Measurements from ENCODE around the gene EMSY. TPM values are rescaled to one million over a fixed set of nuclear protein-coding genes. Genes with fewer than 3 reads are reported as not detected.
A peak's percentile ranks its signal among the peaks of the same experiment; 100 is the strongest.

EMSY gene
- total RNA-seq, 2 experiments from 2014 or later = 29.0 to 31.4 TPM

DNA sequence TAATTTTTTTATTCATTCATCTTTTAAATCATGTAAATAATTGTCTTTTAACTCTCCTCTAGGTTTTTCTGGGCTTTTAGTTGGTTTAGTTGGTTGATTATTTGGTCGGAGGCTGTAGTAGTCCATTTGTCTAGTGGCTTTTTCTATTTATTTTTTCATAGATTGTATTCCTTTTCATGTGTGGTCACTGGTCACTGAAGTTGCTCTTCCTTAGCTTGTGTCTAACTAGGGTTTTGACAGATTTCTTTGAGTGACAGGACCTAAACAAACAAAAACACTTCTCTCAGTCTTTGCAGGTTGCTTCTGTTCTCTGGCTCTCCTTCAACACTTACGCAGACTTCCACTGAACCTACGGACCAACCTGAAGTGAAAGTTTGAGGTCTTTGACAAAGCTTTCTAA is 112.6 kb downstream of the EMSY start:
- ChIA-PET CTCF (no interaction called here), POLR2A (no interaction called here)
- TF ChIP-seq, protein P1, sequence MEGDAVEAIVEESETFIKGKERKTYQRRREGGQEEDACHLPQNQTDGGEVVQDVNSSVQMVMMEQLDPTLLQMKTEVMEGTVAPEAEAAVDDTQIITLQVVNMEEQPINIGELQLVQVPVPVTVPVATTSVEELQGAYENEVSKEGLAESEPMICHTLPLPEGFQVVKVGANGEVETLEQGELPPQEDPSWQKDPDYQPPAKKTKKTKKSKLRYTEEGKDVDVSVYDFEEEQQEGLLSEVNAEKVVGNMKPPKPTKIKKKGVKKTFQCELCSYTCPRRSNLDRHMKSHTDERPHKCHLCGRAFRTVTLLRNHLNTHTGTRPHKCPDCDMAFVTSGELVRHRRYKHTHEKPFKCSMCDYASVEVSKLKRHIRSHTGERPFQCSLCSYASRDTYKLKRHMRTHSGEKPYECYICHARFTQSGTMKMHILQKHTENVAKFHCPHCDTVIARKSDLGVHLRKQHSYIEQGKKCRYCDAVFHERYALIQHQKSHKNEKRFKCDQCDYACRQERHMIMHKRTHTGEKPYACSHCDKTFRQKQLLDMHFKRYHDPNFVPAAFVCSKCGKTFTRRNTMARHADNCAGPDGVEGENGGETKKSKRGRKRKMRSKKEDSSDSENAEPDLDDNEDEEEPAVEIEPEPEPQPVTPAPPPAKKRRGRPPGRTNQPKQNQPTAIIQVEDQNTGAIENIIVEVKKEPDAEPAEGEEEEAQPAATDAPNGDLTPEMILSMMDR (IDR thresholded peaks at IDR 0.05) = no peak
- no peaks in the 10 kb centered on the region for H3K36me3 Mint-ChIP-seq (ENCODE audit: low read depth)
- H3K9me3 Mint-ChIP-seq = no peaks in the 10 kb centered on the region
- DNase-seq = no peak
- H3K27me3 Mint-ChIP-seq = peaks cover 11% of the 10 kb centered on the region
- no peak overlapping the region for H3K4me3 Mint-ChIP-seq
- no peak overlapping the region for H3K27ac Mint-ChIP-seq
- H3K4me1 Mint-ChIP-seq (ENCODE audit: low read depth) = peaks cover 5% of the 10 kb centered on the region
- ATAC-seq = no peak
- intact Hi-C loops (cut with micrococcal nuclease) = no loop called here

DNA sequence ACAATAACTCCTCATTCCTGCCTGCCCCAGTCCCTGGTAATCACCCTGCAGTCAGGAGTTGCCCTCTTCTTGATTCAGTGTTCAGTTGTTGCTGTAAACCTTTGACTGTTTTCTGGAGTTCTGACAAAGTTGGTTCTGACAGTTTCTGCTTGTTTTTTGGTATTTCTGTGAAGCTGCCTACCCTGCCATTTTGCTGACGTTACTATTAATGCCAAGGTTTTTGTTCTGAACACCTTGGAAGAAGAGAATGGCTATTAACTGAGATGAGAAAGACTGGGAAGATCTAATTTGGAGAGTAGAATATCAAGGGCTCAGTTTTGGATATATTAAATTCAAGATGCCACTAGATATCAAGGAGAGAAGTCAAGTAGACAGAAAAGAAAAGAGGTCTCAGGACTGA is 113.7 kb downstream of the EMSY start:
- intact Hi-C loops (cut with micrococcal nuclease) = no loop called here
- H3K27ac Mint-ChIP-seq = no peak overlapping the region
- H3K4me1 Mint-ChIP-seq (ENCODE audit: low read depth) = peaks cover 5% of the 10 kb centered on the region
- TF ChIP-seq, protein P1 (IDR thresholded peaks at IDR 0.05) = no peak
- ChIA-PET CTCF (no interaction called here), POLR2A (no interaction called here)
- H3K9me3 Mint-ChIP-seq = no peaks in the 10 kb centered on the region
- no peak for DNase-seq
- H3K4me3 Mint-ChIP-seq = no peak overlapping the region
- H3K36me3 Mint-ChIP-seq (ENCODE audit: low read depth) = no peaks in the 10 kb centered on the region
- no peak for ATAC-seq
- H3K27me3 Mint-ChIP-seq = peaks cover 14% of the 10 kb centered on the region

DNA sequence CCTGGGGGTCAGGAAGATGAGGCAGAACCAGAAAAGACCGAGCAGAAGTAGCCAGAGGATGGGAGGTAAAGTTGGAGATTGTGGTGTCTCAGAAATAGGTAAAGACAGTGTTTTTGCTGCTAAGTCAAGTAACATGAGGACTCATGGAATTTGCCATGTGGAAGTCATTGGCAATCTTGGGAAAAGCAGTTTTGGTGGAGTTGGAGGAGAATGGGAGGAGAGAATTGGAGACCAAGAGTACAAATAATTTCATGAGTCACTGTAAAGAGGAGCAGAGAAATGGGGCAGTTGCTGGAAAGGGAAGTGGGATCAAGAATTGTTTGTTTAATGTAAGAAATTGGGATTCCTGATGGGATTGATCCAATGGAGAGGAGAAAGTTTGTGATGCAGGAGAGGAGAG is 114.1 kb downstream of the EMSY start:
- peaks cover 18% of the 10 kb centered on the region for H3K27me3 Mint-ChIP-seq
- H3K4me1 Mint-ChIP-seq (ENCODE audit: low read depth) = peaks cover 1% of the 10 kb centered on the region
- no peak overlapping the region for H3K27ac Mint-ChIP-seq
- POLR2A ChIA-PET = no interaction called here
- no peaks in the 10 kb centered on the region for H3K36me3 Mint-ChIP-seq (ENCODE audit: low read depth)
- TF ChIP-seq, protein P1 (IDR thresholded peaks at IDR 0.05) = no peak
- DNase-seq (no peak), ATAC-seq (no peak)
- CTCF ChIA-PET = no interaction called here
- intact Hi-C loops (cut with micrococcal nuclease) = no loop called here
- H3K4me3 Mint-ChIP-seq = no peak overlapping the region
- H3K9me3 Mint-ChIP-seq = no peaks in the 10 kb centered on the region

DNA sequence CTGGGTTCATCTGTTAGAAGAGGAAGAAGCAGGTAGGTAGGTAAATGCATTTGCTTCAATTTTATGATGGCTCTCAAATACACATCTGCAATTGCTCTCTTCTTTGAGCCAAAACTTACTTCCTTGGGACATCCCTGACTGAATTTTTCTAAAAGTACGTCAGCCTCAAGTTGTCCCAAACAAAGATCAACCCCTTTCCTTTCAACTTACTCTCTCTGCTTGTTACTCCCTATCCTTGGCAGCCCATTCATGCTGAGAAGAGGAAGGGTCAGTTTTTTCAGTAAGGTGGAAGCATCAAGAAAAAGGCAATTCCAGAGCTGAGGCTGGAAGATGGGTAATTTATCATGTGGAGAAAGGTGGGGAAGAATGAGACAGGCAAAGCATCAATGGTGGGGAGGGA is 114.5 kb downstream of the EMSY start:
- CTCF ChIA-PET = no interaction called here
- intact Hi-C loops (cut with micrococcal nuclease) = no loop called here
- no peak for DNase-seq
- no peak overlapping the region for H3K4me3 Mint-ChIP-seq
- no peaks in the 10 kb centered on the region for H3K36me3 Mint-ChIP-seq (ENCODE audit: low read depth)
- no peak for ATAC-seq
- no peak overlapping the region for H3K27ac Mint-ChIP-seq
- POLR2A ChIA-PET = no interaction called here
- H3K4me1 Mint-ChIP-seq (ENCODE audit: low read depth) = no peaks in the 10 kb centered on the region
- peaks cover 21% of the 10 kb centered on the region for H3K27me3 Mint-ChIP-seq
- TF ChIP-seq, protein P1 (IDR thresholded peaks at IDR 0.05) = no peak
- H3K9me3 Mint-ChIP-seq = no peaks in the 10 kb centered on the region

DNA sequence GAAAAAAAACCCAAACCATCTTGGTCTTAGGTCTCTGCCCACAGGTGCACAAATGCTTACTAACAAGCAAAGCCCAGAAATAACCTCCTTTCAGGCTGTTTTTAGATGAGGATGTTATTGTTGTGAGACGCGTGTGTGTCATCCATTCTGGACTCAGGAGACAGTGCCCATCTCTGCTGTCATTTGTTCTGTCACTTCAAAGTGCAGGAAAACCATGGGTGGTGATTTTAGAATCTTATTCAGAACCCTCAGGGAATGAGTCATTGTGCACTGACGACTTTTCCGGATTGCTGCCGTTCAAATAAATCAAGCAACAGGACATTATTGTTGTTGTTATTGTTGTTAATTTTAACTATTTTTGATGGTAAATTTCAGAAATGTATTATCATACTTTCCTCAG is 115.4 kb downstream of the EMSY start:
- ChIA-PET POLR2A (interaction anchor here (0.7 kb wide), 1 partner anchor 19 kb away, joined by 3 read pairs; no protein-coding TSS in a partner anchor), CTCF (no interaction called here)
- Mint-ChIP-seq H3K27ac (peak overlapping the region; percentile 27), H3K27me3 (peaks cover 25% of the 10 kb centered on the region), H3K9me3 (no peaks in the 10 kb centered on the region), H3K4me3 (no peak overlapping the region), H3K4me1 (ENCODE audit: low read depth) (no peaks in the 10 kb centered on the region), H3K36me3 (ENCODE audit: low read depth) (no peaks in the 10 kb centered on the region)
- peak; percentile 66 for ATAC-seq
- DNase-seq = peak; percentile 5
- TF ChIP-seq, protein P1 (IDR thresholded peaks at IDR 0.05) = no peak
- intact Hi-C loops (cut with micrococcal nuclease) = no loop called here
